Mesenteric fat pad (tissue), 1 donor: ENCODE results near the gene KDM4B. TPM values are rescaled to one million over a fixed set of nuclear protein-coding genes. Genes with fewer than 3 reads are reported as not detected.
"Not testable (repeated sequence)": the region's sequence is repeated elsewhere in the genome, so short reads cannot be mapped to it uniquely, and the experiment has no call there.

ENCODE experiments used
- DNase-seq: peaks from one replicate; pipeline ENCODE4 v3.0.0-alpha.2; 2020; ENCODE audit warnings: low spot score
- total RNA-seq: library from RNA; stranded (reverse); fragmentation: NEBNext Ultra II Directional; extraction: Animal tissue kit (Norgen Biotek cat#: 25700); gene quantifications from one replicate; pipeline ENCODE4 v1.2.1, GENCODE V29; 2021
- donor health status: DM: yes; HTN: yes; CAD: no.

The KDM4B gene
- total RNA-seq, 1 donor from 2014 or later: 46.1 TPM

- not testable (repeated sequence) for DNase-seq
Observed at GRCh38 chr19:5160158-5160795, 191.4 kb downstream of the KDM4B start.

GRCh38 chr19:5164845-5165696 lies 196.2 kb downstream of the KDM4B start:
- not testable (repeated sequence) for DNase-seq

GRCh38 chr19:5165697-5166019 lies 196.7 kb downstream of the KDM4B start:
- DNase-seq: no peak

GRCh38 chr19:5166262-5166661 lies 197.3 kb downstream of the KDM4B start:
- DNase-seq: no peak

GRCh38 chr19:5170329-5170745 lies 201.4 kb downstream of the KDM4B start:
- no peak for DNase-seq

GRCh38 chr19:5171711-5172110 lies 202.8 kb downstream of the KDM4B start:
- no peak for DNase-seq

GRCh38 chr19:5172859-5173630 lies 204.1 kb downstream of the KDM4B start:
- no peak for DNase-seq

- no peak for DNase-seq
Observed at GRCh38 chr19:5173993-5174392, 205.1 kb downstream of the KDM4B start.

- DNase-seq: no peak
Observed at GRCh38 chr19:5177745-5178450, 209.0 kb downstream of the KDM4B start.

GRCh38 chr19:5178841-5179240 lies 209.9 kb downstream of the KDM4B start:
- no peak for DNase-seq

GRCh38 chr19:5179256-5179655 lies 210.3 kb downstream of the KDM4B start:
- no peak for DNase-seq

GRCh38 chr19:5181329-5181728 lies 212.4 kb downstream of the KDM4B start:
- DNase-seq: no peak

- DNase-seq: no peak
Observed at GRCh38 chr19:5182751-5183150, 213.8 kb downstream of the KDM4B start.

- no peak for DNase-seq
Observed at GRCh38 chr19:5183616-5184015, 214.7 kb downstream of the KDM4B start.

GRCh38 chr19:5184930-5185329 lies 216.0 kb downstream of the KDM4B start:
- DNase-seq: no peak

GRCh38 chr19:5186293-5187050 lies 217.6 kb downstream of the KDM4B start:
- no peak for DNase-seq

- DNase-seq: no peak
Observed at GRCh38 chr19:5188548-5189317, 219.8 kb downstream of the KDM4B start.

GRCh38 chr19:5189318-5189607 lies 220.3 kb downstream of the KDM4B start:
- no peak for DNase-seq

GRCh38 chr19:5191091-5191490 lies 222.2 kb downstream of the KDM4B start:
- no peak for DNase-seq

GRCh38 chr19:5192568-5192967 lies 223.7 kb downstream of the KDM4B start:
- no peak for DNase-seq
